ENCODE data around the gene MME. TPM values are rescaled to one million over a fixed set of nuclear protein-coding genes. Genes with fewer than 3 reads are reported as not detected.

Gene MME
- total RNA-seq, 1 donor from 2014 or later: 85.4 TPM

DNA sequence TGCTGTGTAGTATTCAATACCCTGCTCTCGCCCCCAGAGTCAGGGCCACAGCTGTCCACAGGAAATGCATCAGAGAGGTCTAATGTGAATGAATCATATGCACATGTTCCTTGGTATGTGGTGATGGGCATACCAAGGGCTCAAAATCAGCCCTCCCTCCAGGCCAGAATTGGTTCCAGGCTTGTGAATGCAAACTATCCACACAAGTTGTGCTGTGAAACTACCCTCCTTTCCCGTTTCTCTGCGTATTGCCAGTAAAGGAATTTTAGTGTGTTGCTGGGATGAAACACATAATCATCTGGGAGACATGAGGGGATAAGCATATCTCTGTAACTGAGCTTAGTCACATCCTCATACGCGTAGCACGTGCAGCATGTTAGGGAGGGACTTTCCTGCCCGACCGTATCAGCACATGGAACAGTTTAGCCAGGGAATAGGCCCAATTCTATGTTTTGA, 9.2 kb upstream of the MME start:
- H3K27me3 ChIP-seq (ENCODE audit: low read depth): no peaks in the 10 kb centered on the region
- no peaks in the 10 kb centered on the region for H3K36me3 ChIP-seq
- peaks cover 6% of the 10 kb centered on the region for H3K9me3 ChIP-seq
- DNase-seq (no peak), ATAC-seq (no peak)
- TF ChIP-seq, protein P1, sequence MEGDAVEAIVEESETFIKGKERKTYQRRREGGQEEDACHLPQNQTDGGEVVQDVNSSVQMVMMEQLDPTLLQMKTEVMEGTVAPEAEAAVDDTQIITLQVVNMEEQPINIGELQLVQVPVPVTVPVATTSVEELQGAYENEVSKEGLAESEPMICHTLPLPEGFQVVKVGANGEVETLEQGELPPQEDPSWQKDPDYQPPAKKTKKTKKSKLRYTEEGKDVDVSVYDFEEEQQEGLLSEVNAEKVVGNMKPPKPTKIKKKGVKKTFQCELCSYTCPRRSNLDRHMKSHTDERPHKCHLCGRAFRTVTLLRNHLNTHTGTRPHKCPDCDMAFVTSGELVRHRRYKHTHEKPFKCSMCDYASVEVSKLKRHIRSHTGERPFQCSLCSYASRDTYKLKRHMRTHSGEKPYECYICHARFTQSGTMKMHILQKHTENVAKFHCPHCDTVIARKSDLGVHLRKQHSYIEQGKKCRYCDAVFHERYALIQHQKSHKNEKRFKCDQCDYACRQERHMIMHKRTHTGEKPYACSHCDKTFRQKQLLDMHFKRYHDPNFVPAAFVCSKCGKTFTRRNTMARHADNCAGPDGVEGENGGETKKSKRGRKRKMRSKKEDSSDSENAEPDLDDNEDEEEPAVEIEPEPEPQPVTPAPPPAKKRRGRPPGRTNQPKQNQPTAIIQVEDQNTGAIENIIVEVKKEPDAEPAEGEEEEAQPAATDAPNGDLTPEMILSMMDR (IDR thresholded peaks at IDR 0.05): no peak
- H3K27ac ChIP-seq: no peak overlapping the region
- intact Hi-C loops (cut with DNase I): no loop called here
- H3K4me1 ChIP-seq: no peaks in the 10 kb centered on the region
- H3K4me3 ChIP-seq: no peak overlapping the region

DNA sequence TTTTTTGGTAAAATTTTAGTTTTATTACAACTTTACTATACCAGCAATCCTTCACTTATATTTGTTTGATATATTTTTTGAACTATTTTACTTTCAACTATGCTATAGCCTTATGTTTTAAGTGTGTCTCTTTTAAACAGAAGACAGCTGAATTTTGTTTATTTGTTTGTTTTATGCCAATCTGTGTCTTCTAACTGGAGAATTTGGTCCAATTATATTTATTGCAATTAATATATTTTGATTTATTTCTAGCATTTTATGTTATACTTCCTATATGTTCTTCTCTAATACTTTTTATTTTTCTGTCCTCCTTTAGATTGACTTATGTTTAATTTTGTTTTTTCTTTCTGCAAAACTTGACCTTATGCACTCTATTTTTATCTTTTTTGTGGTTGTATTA, 4.9 kb upstream of the MME start:
- H3K9me3 ChIP-seq: peaks cover 6% of the 10 kb centered on the region
- TF ChIP-seq, protein P1 (IDR thresholded peaks at IDR 0.05): no peak
- ATAC-seq (no peak), DNase-seq (no peak)
- no peaks in the 10 kb centered on the region for H3K36me3 ChIP-seq
- H3K27me3 ChIP-seq (ENCODE audit: low read depth): peaks cover 13% of the 10 kb centered on the region
- H3K4me1 ChIP-seq: peaks cover 15% of the 10 kb centered on the region
- intact Hi-C loops (cut with DNase I): no loop called here
- no peak overlapping the region for H3K27ac ChIP-seq
- H3K4me3 ChIP-seq: no peak overlapping the region

DNA sequence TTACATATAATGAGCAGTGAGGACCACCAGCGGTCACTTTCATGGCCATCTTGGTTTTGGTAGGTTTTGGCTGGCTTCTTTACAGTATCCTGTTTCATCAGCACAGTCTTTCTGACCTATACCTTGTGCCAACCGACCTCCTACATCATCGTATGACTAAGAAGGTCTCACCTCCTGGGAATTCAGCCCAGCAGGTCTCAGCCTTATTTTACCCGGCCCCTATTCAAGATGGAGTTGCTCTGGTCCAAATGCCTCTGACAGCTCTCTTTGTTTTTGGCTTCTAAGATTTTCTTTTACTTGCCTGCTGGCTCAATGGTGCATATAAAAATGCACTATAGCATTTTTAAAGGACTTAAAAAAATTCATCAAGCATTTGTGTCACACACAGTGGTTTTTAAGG, 3.2 kb upstream of the MME start:
- peaks cover 18% of the 10 kb centered on the region for H3K27me3 ChIP-seq (ENCODE audit: low read depth)
- no peaks in the 10 kb centered on the region for H3K36me3 ChIP-seq
- TF ChIP-seq, protein P1 (IDR thresholded peaks at IDR 0.05): no peak
- intact Hi-C loops (cut with DNase I): no loop called here
- peaks cover 6% of the 10 kb centered on the region for H3K9me3 ChIP-seq
- H3K4me1 ChIP-seq: peaks cover 16% of the 10 kb centered on the region
- ATAC-seq: no peak
- no peak overlapping the region for H3K27ac ChIP-seq
- no peak for DNase-seq
- no peak overlapping the region for H3K4me3 ChIP-seq

DNA sequence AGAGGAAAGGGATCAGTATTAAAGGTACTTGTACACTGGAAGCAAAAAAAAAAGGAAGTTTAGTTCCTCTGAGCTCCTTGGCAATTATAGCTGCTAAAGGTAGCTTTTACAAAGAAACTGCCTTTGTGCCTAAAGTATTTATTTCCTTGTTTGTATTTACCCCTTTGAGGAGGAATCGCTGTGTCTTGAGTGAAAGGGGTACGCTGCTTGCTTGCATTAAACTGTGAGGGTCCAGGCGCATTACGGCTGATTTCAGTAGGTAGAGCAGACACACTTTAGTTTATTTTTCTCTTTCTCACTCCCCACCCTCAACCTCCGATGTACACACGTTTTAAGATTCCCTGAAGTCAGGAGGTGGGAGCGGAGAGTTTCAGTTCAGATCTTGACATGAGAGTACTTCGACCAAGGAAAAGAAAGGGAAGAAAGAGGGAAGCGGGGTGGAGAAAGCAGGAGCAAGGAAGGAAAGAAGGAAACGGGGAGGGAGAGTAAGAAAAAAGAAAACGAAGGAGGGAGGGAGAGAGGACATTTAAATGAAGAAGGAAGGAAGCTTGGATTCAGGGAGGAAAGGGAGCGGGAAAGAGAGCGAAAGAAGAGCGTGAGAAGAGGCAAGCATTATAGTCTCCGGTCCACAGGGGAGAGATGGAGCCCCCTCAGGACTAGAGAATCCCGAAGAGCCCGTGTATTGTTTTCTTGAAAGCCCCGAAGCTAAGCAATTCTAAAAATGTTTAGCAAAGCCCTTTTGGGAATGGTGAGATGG, 1.2 kb upstream of the MME start:
- no peak overlapping the region for H3K27ac ChIP-seq
- TF ChIP-seq, protein P1 (IDR thresholded peaks at IDR 0.05): no peak
- H3K36me3 ChIP-seq: no peaks in the 10 kb centered on the region
- ATAC-seq (peak in 1 of 2 donors; percentile 8), DNase-seq (no peak)
- peak overlapping the region; percentile 64 for H3K4me3 ChIP-seq
- H3K4me1 ChIP-seq: peaks cover 16% of the 10 kb centered on the region
- peaks cover 6% of the 10 kb centered on the region for H3K9me3 ChIP-seq
- H3K27me3 ChIP-seq (ENCODE audit: low read depth): peaks cover 18% of the 10 kb centered on the region
- intact Hi-C loops (cut with DNase I): no loop called here

DNA sequence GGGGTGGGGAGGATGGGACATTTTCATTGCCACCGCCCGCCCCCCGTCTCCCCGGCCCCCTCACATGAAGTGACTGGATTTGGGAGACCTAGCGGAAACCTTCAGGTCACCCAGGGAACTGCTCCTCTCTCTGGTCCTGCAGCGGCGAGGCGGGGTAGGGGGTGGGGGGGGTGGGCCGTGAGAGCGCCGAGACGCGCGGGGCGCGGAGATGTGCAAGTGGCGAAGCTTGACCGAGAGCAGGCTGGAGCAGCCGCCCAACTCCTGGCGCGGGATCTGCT, 712 bp upstream of the MME start:
- H3K27me3 ChIP-seq (ENCODE audit: low read depth): peaks cover 18% of the 10 kb centered on the region
- peaks cover 6% of the 10 kb centered on the region for H3K9me3 ChIP-seq
- intact Hi-C loops (cut with DNase I): no loop called here
- TF ChIP-seq, protein P1 (IDR thresholded peaks at IDR 0.05): no peak
- H3K4me3 ChIP-seq: peak overlapping the region; percentile 64
- peak overlapping the region; percentile 39 for H3K27ac ChIP-seq
- peaks cover 16% of the 10 kb centered on the region for H3K4me1 ChIP-seq
- DNase-seq (no peak), ATAC-seq (peak in 1 of 2 donors; percentile 62)
- no peaks in the 10 kb centered on the region for H3K36me3 ChIP-seq

Data from lower lobe of right lung (tissue), 2 donors.